Measurements from ENCODE around the gene ZDHHC21.
A peak's percentile ranks its signal among the peaks of the same experiment; 100 is the strongest.
"Not testable (repeated sequence)": the region's sequence is repeated elsewhere in the genome, so short reads cannot be mapped to it uniquely, and the experiment has no call there.

The ZDHHC21 gene
- total RNA-seq = 15.1 to 21.7 reads per million in 2 donors

GRCh38 chr9:14693251-14693861 lies at the start of gene ZDHHC21:
ZDHHC21 (minus strand) TSS chr9:14693432; CDS start chr9:14674340, 19,092 bp downstream.
- DNase-seq = peak; percentile 27

- no peak for DNase-seq
These were observed 48.1 kb upstream of the ZDHHC21 start for GRCh38 chr9:14741369-14741768.

GRCh38 chr9:14733133-14733532 lies 39.9 kb upstream of the ZDHHC21 start:
- no peak for DNase-seq

GRCh38 chr9:14731294-14731981 lies 38.2 kb upstream of the ZDHHC21 start:
- DNase-seq = no peak

GRCh38 chr9:14730461-14730898 lies 37.2 kb upstream of the ZDHHC21 start:
- no peak for DNase-seq

GRCh38 chr9:14723301-14723700 lies 30.1 kb upstream of the ZDHHC21 start:
- DNase-seq = no peak

GRCh38 chr9:14722391-14723035 lies 29.3 kb upstream of the ZDHHC21 start, which contains the start of gene CER1:
CER1 (minus strand) TSS chr9:14722733; CDS start chr9:14722672, 61 bp downstream.
- DNase-seq = no peak

GRCh38 chr9:14719231-14719923 lies 26.1 kb upstream of the ZDHHC21 start:
- DNase-seq = no peak

- DNase-seq = no peak
These were observed 21.9 kb upstream of the ZDHHC21 start for GRCh38 chr9:14715102-14715501.

- DNase-seq = no peak
These were observed 20.0 kb upstream of the ZDHHC21 start for GRCh38 chr9:14713187-14713767.

GRCh38 chr9:14710804-14711203 lies 17.6 kb upstream of the ZDHHC21 start:
- DNase-seq = no peak

GRCh38 chr9:14706530-14707140 lies 13.4 kb upstream of the ZDHHC21 start:
- no peak for DNase-seq

- DNase-seq = no peak
These were observed 11.8 kb upstream of the ZDHHC21 start for GRCh38 chr9:14705079-14705478.

GRCh38 chr9:14704281-14704680 lies 11.0 kb upstream of the ZDHHC21 start:
- no peak for DNase-seq

GRCh38 chr9:14702200-14702720 lies 9.0 kb upstream of the ZDHHC21 start:
- DNase-seq = no peak

GRCh38 chr9:14692470-14693250 lies 572 bp downstream of the ZDHHC21 start:
- DNase-seq = no peak

GRCh38 chr9:14690948-14691730 lies 2.1 kb downstream of the ZDHHC21 start:
- no peak for DNase-seq

- DNase-seq = no peak
These were observed 6.1 kb downstream of the ZDHHC21 start for GRCh38 chr9:14687042-14687719.

GRCh38 chr9:14686168-14686567 lies 7.1 kb downstream of the ZDHHC21 start:
- DNase-seq = no peak

- DNase-seq = not testable (repeated sequence)
These were observed 10.6 kb downstream of the ZDHHC21 start for GRCh38 chr9:14682616-14683015.

Measured in T-helper 9 cell (primary cell).